WI38 (cell line): ENCODE data around the gene IL1RAPL1.

Source experiments
- H3K4me3 ChIP-seq: 2 replicates; pipeline ENCODE4 v1.5.1; 2011; ENCODE audit warnings: low read depth, mild to moderate bottlenecking, control low read depth, low read length
- CTCF ChIP-seq: IDR thresholded peaks from 2 replicates; pipeline ENCODE4 v1.5.1; 2012; ENCODE audit warnings: low read depth, mild to moderate bottlenecking, control low read depth, low read length

IL1RAPL1 gene

GRCh38 chrX:29242856-29243255 is 655.6 kb downstream of the IL1RAPL1 start:
- no peak overlapping the region for H3K4me3 ChIP-seq
- TF ChIP-seq CTCF: no peak

GRCh38 chrX:29243942-29244341 is 656.7 kb downstream of the IL1RAPL1 start:
- no peak for TF ChIP-seq CTCF
- H3K4me3 ChIP-seq: no peak overlapping the region

GRCh38 chrX:29254515-29254914 is 667.3 kb downstream of the IL1RAPL1 start:
- no peak for TF ChIP-seq CTCF
- H3K4me3 ChIP-seq: no peak overlapping the region

GRCh38 chrX:29257521-29257920 is 670.3 kb downstream of the IL1RAPL1 start:
- no peak overlapping the region for H3K4me3 ChIP-seq
- no peak for TF ChIP-seq CTCF

GRCh38 chrX:29269390-29269789 is 682.1 kb downstream of the IL1RAPL1 start:
- no peak overlapping the region for H3K4me3 ChIP-seq
- TF ChIP-seq CTCF: no peak

- TF ChIP-seq CTCF: no peak
- no peak overlapping the region for H3K4me3 ChIP-seq
Measured at GRCh38 chrX:29274517-29274916, 687.3 kb downstream of the IL1RAPL1 start.

- no peak overlapping the region for H3K4me3 ChIP-seq
- TF ChIP-seq CTCF: no peak
Measured at GRCh38 chrX:29275928-29276327, 688.7 kb downstream of the IL1RAPL1 start.
